Esophagus muscularis mucosa (tissue), 4 donors: ENCODE results near the gene ACSS1. TPM values are rescaled to one million over a fixed set of nuclear protein-coding genes. Genes with fewer than 3 reads are reported as not detected.

Experiments used
- DNase-seq: peaks from one replicate; pipeline ENCODE4 v3.0.0-alpha.2; 2017; ENCODE audit errors: extremely low spot score
- H3K27ac ChIP-seq, 4 donors: fragments of 200-600 bp; sonication (generic); replicated peaks in 1 of 4; 1 replicate in 3 of 4; 2 replicates in 1 of 4; pipeline ENCODE4 v1.5.1; 2016 to 2019; ENCODE audit warnings: mild to moderate bottlenecking in 1 of 4
- H3K27me3 ChIP-seq, 4 donors: fragments of 200-600 bp; sonication (generic); one replicate each; pipeline versions ENCODE4 v1.5.1 to v1.6.0; 2016 to 2019
- H3K36me3 ChIP-seq, 4 donors: fragments of 200-600 bp; sonication (generic); one replicate each; pipeline ENCODE4 v1.5.1; 2016 to 2019
- H3K4me1 ChIP-seq, 4 donors: fragments of 200-600 bp; sonication (generic); one replicate each; pipeline ENCODE4 v1.5.1; 2016 to 2019
- H3K4me3 ChIP-seq, 4 donors: fragments of 200-600 bp; sonication (generic); 1 replicate in 2 of 4; 2 replicates in 2 of 4; pipeline ENCODE4 v1.5.1; 2016 to 2019; ENCODE audit warnings: mild to moderate bottlenecking in 4 of 4, moderate library complexity in 1 of 4
- H3K9me3 ChIP-seq, 4 donors: fragments of 200-600 bp; sonication (generic); 1 replicate in 3 of 4; 2 replicates in 1 of 4; pipeline ENCODE4 v1.5.1; 2016 to 2019
- CTCF ChIP-seq, 3 experiments: fragments of 200-600 bp in 2 of 3; fragments of 450-650 bp in 1 of 3; sonication (generic) in 2 of 3; IDR thresholded peaks; one replicate each; pipeline ENCODE4 v1.5.1; 2017 to 2019; ENCODE audit warnings: antibody characterized with exemption in 3 of 3, mild to moderate bottlenecking in 2 of 3, moderate library complexity in 1 of 3
- EP300 ChIP-seq: sonication (generic); formaldehyde crosslinking; IDR thresholded peaks from one replicate; pipeline ENCODE4 v1.6.1; 2017; ENCODE audit warnings: antibody characterized with exemption
- POLR2A ChIP-seq: fragments of 450-650 bp; IDR thresholded peaks from one replicate; pipeline ENCODE4 v1.6.1; 2017; ENCODE audit warnings: antibody characterized with exemption, moderate library complexity, mild to moderate bottlenecking, low read depth
- POLR2AphosphoS5 ChIP-seq, 2 donors: sonication (generic); formaldehyde crosslinking; IDR thresholded peaks; one replicate each; pipeline ENCODE4 v1.6.1; 2017; ENCODE audit warnings: antibody characterized with exemption in 2 of 2
- WGBS: methylation state at CpG from one replicate; pipeline ENCODE4 v1.1.5; 2018; 5-methylcytosine and 5-hydroxymethylcytosine counted together
- intact Hi-C: fragments of 100-400 bp; cut with DNase I; formaldehyde crosslinking; loops from one replicate; pipeline ENCODE4 v1.15.1; 2023
- total RNA-seq, 4 donors: library from RNA; depleted of rRNA; stranded (reverse); fragments of >200 nt; gene quantifications; one replicate each; pipeline versions ENCODE4 v1.1.0 to v1.2.1, GENCODE V29; 2016

The ACSS1 gene
- total RNA-seq, 4 donors from 2014 or later = 36.6 to 154 (median 65.3) TPM

- Histone ChIP-seq H3K9me3 (no peaks in the 10 kb centered on the region), H3K4me3 (no peak overlapping the region), H3K36me3 (peaks cover 70 to 90% (median 82%) of the 10 kb centered on the region in 4 donors), H3K27me3 (no peaks in the 10 kb centered on the region), H3K4me1 (no peaks in the 10 kb centered on the region), H3K27ac (no peak overlapping the region)
- intact Hi-C loops = no loop called here
- no peak for TF ChIP-seq POLR2A
- no peak for TF ChIP-seq POLR2AphosphoS5 (IDR thresholded peaks at IDR 0.05)
- no peak for TF ChIP-seq EP300
- TF ChIP-seq CTCF (IDR thresholded peaks at IDR 0.05) = no peak
- 87% methylated on average over 5 of the region's 5 CpGs for WGBS
- DNase-seq = no peak
Measured at GRCh38 chr20:24970030-24970553, 87.8 kb downstream of the ACSS1 start.

GRCh38 chr20:24969186-24970029 lies 88.5 kb downstream of the ACSS1 start:
- H3K27ac ChIP-seq = no peak overlapping the region
- WGBS = 94% methylated on average over 19 of the region's 19 CpGs
- DNase-seq = no peak
- no peak overlapping the region for H3K4me3 ChIP-seq
- no peaks in the 10 kb centered on the region for H3K9me3 ChIP-seq
- intact Hi-C loops = no loop called here
- H3K27me3 ChIP-seq = no peaks in the 10 kb centered on the region
- no peaks in the 10 kb centered on the region for H3K4me1 ChIP-seq
- TF ChIP-seq POLR2A (no peak), POLR2AphosphoS5 (IDR thresholded peaks at IDR 0.05) (no peak), CTCF (IDR thresholded peaks at IDR 0.05) (no peak), EP300 (no peak)
- peaks cover 71 to 96% (median 89%) of the 10 kb centered on the region in 4 donors for H3K36me3 ChIP-seq

- Histone ChIP-seq H3K27me3 (no peaks in the 10 kb centered on the region), H3K9me3 (no peaks in the 10 kb centered on the region), H3K36me3 (peaks cover 76 to 100% (median 94%) of the 10 kb centered on the region in 4 donors), H3K27ac (no peak overlapping the region), H3K4me1 (no peaks in the 10 kb centered on the region), H3K4me3 (no peak overlapping the region)
- no peak for TF ChIP-seq POLR2A
- no peak for TF ChIP-seq POLR2AphosphoS5 (IDR thresholded peaks at IDR 0.05)
- TF ChIP-seq EP300 = no peak
- TF ChIP-seq CTCF (IDR thresholded peaks at IDR 0.05) = no peak
- intact Hi-C loops = no loop called here
- DNase-seq = no peak
- 87% methylated on average over 5 of the region's 5 CpGs for WGBS
Measured at GRCh38 chr20:24968278-24968800, 89.6 kb downstream of the ACSS1 start.

- H3K9me3 ChIP-seq = no peaks in the 10 kb centered on the region
- WGBS = 95% methylated on average over 15 of the region's 15 CpGs
Measured at GRCh38 chr20:24966317-24967012, 91.5 kb downstream of the ACSS1 start.

More at GRCh38 chr20:24966317-24967012, 91.5 kb downstream of the ACSS1 start:
- DNase-seq = no peak
- intact Hi-C loops = no loop called here
- H3K4me1 ChIP-seq = no peaks in the 10 kb centered on the region
- H3K27ac ChIP-seq = no peak overlapping the region
- peaks cover 72 to 100% (median 95%) of the 10 kb centered on the region in 4 donors for H3K36me3 ChIP-seq
- H3K27me3 ChIP-seq = no peaks in the 10 kb centered on the region
- no peak overlapping the region for H3K4me3 ChIP-seq
- no peak for TF ChIP-seq CTCF (IDR thresholded peaks at IDR 0.05)
- TF ChIP-seq EP300 = no peak
- no peak for TF ChIP-seq POLR2A
- TF ChIP-seq POLR2AphosphoS5 (IDR thresholded peaks at IDR 0.05) = no peak
